GM23338 (cell line): Measurements from ENCODE around the gene PDE2A. TPM values are rescaled to one million over a fixed set of nuclear protein-coding genes. Genes with fewer than 3 reads are reported as not detected.

Source experiments
- ATAC-seq: fragments of 200-7000 bp; cut with Tn5 transposase; 3 replicates; pipeline ENCODE4 v1.9.1; 2020
- DNase-seq: peaks from one replicate; pipeline ENCODE4 v3.0.0-alpha.2; 2015; ENCODE audit warnings: low spot score
- H2AFZ ChIP-seq: fragments of 200-600 bp; sonication (generic); 2 replicates; pipeline ENCODE4 v1.8.0; 2016; ENCODE audit warnings: antibody characterized with exemption, mild to moderate bottlenecking, moderate library complexity
- H3F3A ChIP-seq: fragments of 200-600 bp; sonication (generic); replicated peaks from 2 replicates; pipeline ENCODE4 v1.8.0; 2017; ENCODE audit warnings: antibody characterized with exemption, mixed run types, low read depth
- H3K27ac ChIP-seq: fragments of 200-600 bp; sonication (generic); 2 replicates; pipeline ENCODE4 v1.6.1; 2016; ENCODE audit warnings: low read depth
- H3K27me3 ChIP-seq: fragments of 200-600 bp; sonication (generic); 2 replicates; pipeline ENCODE4 v1.8.0; 2016; ENCODE audit warnings: mild to moderate bottlenecking, mixed run types, moderate library complexity; ENCODE audit not compliant: insufficient read depth
- H3K36me3 ChIP-seq: fragments of 200-600 bp; sonication (generic); 2 replicates; pipeline ENCODE4 v1.8.0; 2016; ENCODE audit warnings: mild to moderate bottlenecking; ENCODE audit not compliant: insufficient read depth
- H3K4me1 ChIP-seq: fragments of 200-600 bp; sonication (generic); 2 replicates; pipeline ENCODE4 v1.8.0; 2016; ENCODE audit warnings: mild to moderate bottlenecking, moderate library complexity; ENCODE audit not compliant: insufficient read depth
- H3K4me2 ChIP-seq: fragments of 200-600 bp; sonication (generic); 2 replicates; pipeline ENCODE4 v1.7.1; 2017; ENCODE audit warnings: mixed run types
- H3K4me3 ChIP-seq: fragments of 200-600 bp; sonication (generic); 2 replicates; pipeline ENCODE4 v1.6.1; 2016; ENCODE audit warnings: mixed run types
- H3K79me2 ChIP-seq: fragments of 200-600 bp; sonication (generic); replicated peaks from 2 replicates; pipeline ENCODE4 v1.8.0; 2017; ENCODE audit warnings: mild to moderate bottlenecking; ENCODE audit not compliant: insufficient read depth
- H3K9me2 ChIP-seq: fragments of 200-600 bp; sonication (generic); 2 replicates; pipeline ENCODE4 v1.8.0; 2017; ENCODE audit not compliant: insufficient read depth
- H4K20me1 ChIP-seq: fragments of 200-600 bp; sonication (generic); replicated peaks from 2 replicates; pipeline ENCODE4 v1.8.0; 2017; ENCODE audit warnings: mild to moderate bottlenecking; ENCODE audit not compliant: insufficient read depth
- H3K27ac Mint-ChIP-seq: 2 replicates; pipeline ENCODE4 v1.8.0; 2020; ENCODE audit warnings: inconsistent platforms, mild to moderate bottlenecking, moderate library complexity, mixed read lengths
- H3K27me3 Mint-ChIP-seq: 3 replicates; pipeline ENCODE4 v1.8.0; 2022; ENCODE audit warnings: low read depth, mild to moderate bottlenecking, moderate library complexity, mixed read lengths, inconsistent platforms; ENCODE audit not compliant: insufficient read depth, poor library complexity
- H3K36me3 Mint-ChIP-seq: 3 replicates; pipeline ENCODE4 v1.8.0; 2021; ENCODE audit warnings: low read depth, mild to moderate bottlenecking, inconsistent platforms, moderate library complexity, mixed read lengths
- H3K4me1 Mint-ChIP-seq: 3 replicates; pipeline ENCODE4 v1.8.0; 2020; ENCODE audit warnings: mild to moderate bottlenecking, inconsistent platforms, mixed read lengths
- H3K4me3 Mint-ChIP-seq: 3 replicates; pipeline ENCODE4 v1.8.0; 2021; ENCODE audit warnings: moderate library complexity, mild to moderate bottlenecking, inconsistent platforms, mixed read lengths
- H3K9me3 Mint-ChIP-seq: 3 replicates; pipeline ENCODE4 v1.8.0; 2020; ENCODE audit warnings: moderate library complexity, mild to moderate bottlenecking, inconsistent platforms, mixed read lengths
- CREB1 ChIP-seq: fragments of 250-450 bp; sonication (Bioruptor Pico); IDR thresholded peaks from 2 replicates; pipeline ENCODE4 v1.5.0; 2020; ENCODE audit warnings: low read depth, mild to moderate bottlenecking, moderate library complexity
- CTCF ChIP-seq, 2 experiments: fragments of 200-600 bp in 1 of 2; sonication (generic) in 1 of 2; conservative IDR thresholded peaks; 2 replicates each; pipeline versions ENCODE4 v1.5.1 to v1.6.1; 2016 to 2017; ENCODE audit warnings: antibody characterized with exemption in 2 of 2, low read depth in 2 of 2, mild to moderate bottlenecking in 2 of 2, moderate library complexity in 1 of 2
- ETS1 ChIP-seq: IDR thresholded peaks from 2 replicates; pipeline ENCODE4 v1.6.1; 2016; ENCODE audit warnings: antibody characterized with exemption
- EZH2 ChIP-seq: fragments of 200-600 bp; sonication (generic); IDR thresholded peaks from one replicate; pipeline ENCODE4 v1.8.0; 2017; ENCODE audit warnings: antibody characterized with exemption, mild to moderate bottlenecking, low read depth; ENCODE audit not compliant: unreplicated experiment
- EZH2phosphoT487 ChIP-seq: fragments of 200-600 bp; sonication (generic); IDR thresholded peaks from one replicate; pipeline ENCODE4 v1.8.1; 2018; ENCODE audit warnings: antibody characterized with exemption; ENCODE audit not compliant: unreplicated experiment
- JUNB ChIP-seq: IDR thresholded peaks from one replicate; pipeline ENCODE4 v1.6.1; 2016; ENCODE audit warnings: antibody characterized with exemption; ENCODE audit not compliant: unreplicated experiment
- NANOG ChIP-seq: IDR thresholded peaks from 2 replicates; pipeline ENCODE4 v1.6.1; 2016; ENCODE audit warnings: antibody characterized with exemption, borderline replicate concordance
- POLR2AphosphoS5 ChIP-seq: IDR thresholded peaks from 2 replicates; pipeline ENCODE4 v1.6.1; 2016; ENCODE audit warnings: antibody characterized with exemption, low read depth
- STAT1 ChIP-seq: IDR thresholded peaks from one replicate; pipeline ENCODE4 v1.6.1; 2016; ENCODE audit warnings: antibody characterized with exemption; ENCODE audit not compliant: unreplicated experiment
- ZNF114 ChIP-seq: fragments of 250-450 bp; sonication (Bioruptor Pico); IDR thresholded peaks from 2 replicates; pipeline ENCODE4 v1.5.0; 2020; ENCODE audit warnings: mild to moderate bottlenecking, moderate library complexity
- ZNF331 ChIP-seq: fragments of 250-450 bp; sonication (Bioruptor Pico); IDR thresholded peaks from 2 replicates; pipeline ENCODE4 v1.5.0; 2020; ENCODE audit warnings: low read depth, mild to moderate bottlenecking, moderate library complexity
- ZNF462 ChIP-seq: fragments of 250-450 bp; sonication (Bioruptor Pico); IDR thresholded peaks from 2 replicates; pipeline ENCODE4 v1.5.0; 2020; ENCODE audit warnings: mild to moderate bottlenecking, moderate library complexity
- polyA plus RNA-seq: library from polyadenylated mRNA; unstranded; fragments of >200 nt; fragmentation: Nextera tagmentation; extraction: Ambion mirVana; gene quantifications from 2 replicates; pipeline ENCODE4 v1.2.1, GENCODE V29; 2016
- total RNA-seq: library from RNA; depleted of rRNA; stranded (reverse); fragments of >200 nt; shearing (Covaris generic); gene quantifications from 2 replicates; pipeline ENCODE4 v1.2.3, GENCODE V29; 2014
- TF ChIP-seq, protein P1 (sequence below): IDR thresholded peaks from one replicate; pipeline ENCODE4 v1.6.1; 2018; ENCODE audit warnings: antibody characterized with exemption; ENCODE audit not compliant: unreplicated experiment

Gene PDE2A
- total and polyA plus RNA-seq, 2 experiments from 2014 or later, result 4.3 to 16.2 TPM

DNA sequence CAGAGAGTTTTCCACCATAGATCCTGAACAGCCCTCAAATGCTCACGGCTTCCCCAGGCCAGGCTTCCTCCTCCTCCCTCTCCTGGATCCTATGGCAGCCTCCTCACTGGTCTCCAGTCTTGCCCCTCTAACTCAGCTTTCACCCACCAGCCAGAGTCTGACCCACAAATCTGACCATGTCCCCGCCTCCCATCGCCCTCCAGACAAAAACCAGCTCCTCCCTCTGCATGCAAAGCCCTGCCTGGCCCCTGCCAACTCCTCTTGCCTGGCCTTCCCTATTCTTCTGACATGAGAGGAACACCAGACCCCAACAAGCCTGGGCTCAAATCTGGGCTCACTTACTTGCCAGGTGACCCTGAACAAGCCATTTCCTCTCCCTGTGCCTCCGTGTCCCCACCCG lies 32.4 kb upstream of the PDE2A start:
- Mint-ChIP-seq H3K36me3 (peaks cover 36% of the 10 kb centered on the region), H3K9me3 (no peaks in the 10 kb centered on the region; the same call in 2 of the 3 replicates), H3K4me1 (peaks cover 43% of the 10 kb centered on the region), H3K27me3 (peaks cover 14% of the 10 kb centered on the region), H3K27ac (peak overlapping the region; percentile 84), H3K4me3 (peak overlapping the region; percentile 48; the same call in 2 of the 3 replicates)
- Histone ChIP-seq H4K20me1 (peaks cover 10% of the 10 kb centered on the region), H3K4me3 (no peak overlapping the region), H3K9me2 (no peaks in the 10 kb centered on the region), H3K4me2 (peak overlapping the region; percentile 64), H3K27me3 (no peaks in the 10 kb centered on the region), H3K4me1 (peaks cover 25% of the 10 kb centered on the region), H3K79me2 (no peaks in the 10 kb centered on the region), H3K36me3 (no peaks in the 10 kb centered on the region; the same call in 1 of the 2 replicates), H2AFZ (no peak overlapping the region), H3K27ac (peak overlapping the region; percentile 63; the same call in 1 of the 2 replicates), H3F3A (0 out of 2 replicates have a peak, but pooled peaks cover 3% of the 10 kb centered on the region)
- DNase-seq, result no peak
- ATAC-seq, result no peak
- TF ChIP-seq ETS1, result no peak
- no peak for TF ChIP-seq ZNF114 (CRISPR knock-in tag)
- no peak for TF ChIP-seq CREB1 (CRISPR knock-in tag)
- TF ChIP-seq EZH2phosphoT487, result no peak
- TF ChIP-seq POLR2AphosphoS5, result no peak
- no peak for TF ChIP-seq ZNF462
- no peak for TF ChIP-seq JUNB
- no peak for TF ChIP-seq STAT1
- TF ChIP-seq, protein P1, sequence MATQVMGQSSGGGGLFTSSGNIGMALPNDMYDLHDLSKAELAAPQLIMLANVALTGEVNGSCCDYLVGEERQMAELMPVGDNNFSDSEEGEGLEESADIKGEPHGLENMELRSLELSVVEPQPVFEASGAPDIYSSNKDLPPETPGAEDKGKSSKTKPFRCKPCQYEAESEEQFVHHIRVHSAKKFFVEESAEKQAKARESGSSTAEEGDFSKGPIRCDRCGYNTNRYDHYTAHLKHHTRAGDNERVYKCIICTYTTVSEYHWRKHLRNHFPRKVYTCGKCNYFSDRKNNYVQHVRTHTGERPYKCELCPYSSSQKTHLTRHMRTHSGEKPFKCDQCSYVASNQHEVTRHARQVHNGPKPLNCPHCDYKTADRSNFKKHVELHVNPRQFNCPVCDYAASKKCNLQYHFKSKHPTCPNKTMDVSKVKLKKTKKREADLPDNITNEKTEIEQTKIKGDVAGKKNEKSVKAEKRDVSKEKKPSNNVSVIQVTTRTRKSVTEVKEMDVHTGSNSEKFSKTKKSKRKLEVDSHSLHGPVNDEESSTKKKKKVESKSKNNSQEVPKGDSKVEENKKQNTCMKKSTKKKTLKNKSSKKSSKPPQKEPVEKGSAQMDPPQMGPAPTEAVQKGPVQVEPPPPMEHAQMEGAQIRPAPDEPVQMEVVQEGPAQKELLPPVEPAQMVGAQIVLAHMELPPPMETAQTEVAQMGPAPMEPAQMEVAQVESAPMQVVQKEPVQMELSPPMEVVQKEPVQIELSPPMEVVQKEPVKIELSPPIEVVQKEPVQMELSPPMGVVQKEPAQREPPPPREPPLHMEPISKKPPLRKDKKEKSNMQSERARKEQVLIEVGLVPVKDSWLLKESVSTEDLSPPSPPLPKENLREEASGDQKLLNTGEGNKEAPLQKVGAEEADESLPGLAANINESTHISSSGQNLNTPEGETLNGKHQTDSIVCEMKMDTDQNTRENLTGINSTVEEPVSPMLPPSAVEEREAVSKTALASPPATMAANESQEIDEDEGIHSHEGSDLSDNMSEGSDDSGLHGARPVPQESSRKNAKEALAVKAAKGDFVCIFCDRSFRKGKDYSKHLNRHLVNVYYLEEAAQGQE, result no peak
- no peak for TF ChIP-seq EZH2
- no peak for TF ChIP-seq NANOG
- TF ChIP-seq CTCF (conservative IDR thresholded peaks at IDR 0.05; ENCODE audit: low read depth in 2 of 2), result no peak
- TF ChIP-seq ZNF331 (CRISPR knock-in tag), result no peak
